HepG2 (cell line): Measurements from ENCODE around the gene ST6GALNAC2.

ENCODE experiments used
- CTCF ChIP-seq: sonication (generic); formaldehyde crosslinking; IDR thresholded peaks from 2 replicates; pipeline ENCODE4 v1.5.0; 2020; ENCODE audit warnings: mild to moderate bottlenecking, missing genetic modification reagents, moderate library complexity
- HMGXB4 ChIP-seq, 2 experiments: sonication (generic) in 1 of 2; formaldehyde crosslinking in 1 of 2; IDR thresholded peaks; 2 replicates each; pipeline versions ENCODE4 v1.4.0 to v1.6.1; 2018 to 2020; ENCODE audit warnings: missing genetic modification reagents in 2 of 2, borderline replicate concordance in 1 of 2, low read depth in 1 of 2, mild to moderate bottlenecking in 1 of 2, missing biosample characterization in 1 of 2
- NFE2L2 ChIP-seq: fragments of 150-350 bp; IDR thresholded peaks from 2 replicates; pipeline ENCODE4 v1.6.1; 2014; ENCODE audit warnings: low read length
- PPARG ChIP-seq: conservative IDR thresholded peaks from 2 replicates; pipeline ENCODE4 v1.6.1; 2016; ENCODE audit warnings: missing biosample characterization, missing genetic modification reagents
- RFX1 ChIP-seq: fragments of 450-650 bp; IDR thresholded peaks from 2 replicates; pipeline ENCODE4 v1.6.1; 2017
- SMYD3 ChIP-seq: sonication (generic); formaldehyde crosslinking; IDR thresholded peaks from 2 replicates; pipeline ENCODE4 v1.8.1; 2023; ENCODE audit warnings: mild to moderate bottlenecking, missing genetic modification reagents
- SUZ12 ChIP-seq: fragments of 150-350 bp; IDR thresholded peaks from 2 replicates; pipeline ENCODE4 v1.6.1; 2014; ENCODE audit warnings: low read depth, low read length
- ZMYM4 ChIP-seq: sonication (generic); formaldehyde crosslinking; IDR thresholded peaks from 2 replicates; pipeline ENCODE4 v1.8.1; 2023; ENCODE audit warnings: mild to moderate bottlenecking, missing genetic modification reagents
- ZNF644 ChIP-seq: IDR thresholded peaks from 2 replicates; pipeline ENCODE4 v1.6.1; 2016; ENCODE audit warnings: low read depth
- ZSCAN30 ChIP-seq: sonication (generic); formaldehyde crosslinking; IDR thresholded peaks from 2 replicates; pipeline ENCODE4 v1.5.0; 2020; ENCODE audit warnings: mild to moderate bottlenecking, missing genetic modification reagents
- TF ChIP-seq, protein P1 (sequence below): IDR thresholded peaks from 2 replicates; pipeline ENCODE4 v1.6.1; 2012; ENCODE audit warnings: inconsistent platforms

GRCh38 chr17:76558198-76559095 is 27.2 kb downstream of the ST6GALNAC2 start:
- no peak for TF ChIP-seq ZNF644
- peak; percentile 17 to 72; a peak in 1 of 4 replicates for TF ChIP-seq HMGXB4 (CRISPR knock-in tag; IDR thresholded peaks at IDR 0.05; ENCODE audit: borderline replicate concordance in 1 of 2, low read depth in 1 of 2)
- TF ChIP-seq PPARG (CRISPR knock-in tag) = no peak
- TF ChIP-seq NFE2L2 = no peak
- no peak for TF ChIP-seq SMYD3 (CRISPR knock-in tag)
- no peak for TF ChIP-seq SUZ12
- peak; percentile 84 for TF ChIP-seq CTCF (CRISPR knock-in tag)
- no peak for TF ChIP-seq ZSCAN30 (CRISPR knock-in tag)
- TF ChIP-seq ZMYM4 (CRISPR knock-in tag) = no peak
- TF ChIP-seq RFX1 = no peak
- TF ChIP-seq, protein P1, sequence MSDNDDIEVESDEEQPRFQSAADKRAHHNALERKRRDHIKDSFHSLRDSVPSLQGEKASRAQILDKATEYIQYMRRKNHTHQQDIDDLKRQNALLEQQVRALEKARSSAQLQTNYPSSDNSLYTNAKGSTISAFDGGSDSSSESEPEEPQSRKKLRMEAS = 0 out of 2 replicates have a peak, but pooled peaks have one; percentile 25
